Stomach smooth muscle (tissue), 2 donors: ENCODE measurements around the gene SSH3.
"Not testable (repeated sequence)": the region's sequence is repeated elsewhere in the genome, so short reads cannot be mapped to it uniquely, and the experiment has no call there.

Experiments used
- H3K27ac ChIP-seq: one replicate; pipeline ENCODE4 v1.7.0; 2013; ENCODE audit warnings: mild to moderate bottlenecking, low read length, inconsistent platforms
- H3K27me3 ChIP-seq, 2 donors: one replicate each; pipeline ENCODE4 v1.7.0; 2013; ENCODE audit warnings: low read length in 2 of 2; ENCODE audit not compliant: insufficient read depth in 2 of 2, control insufficient read depth in 1 of 2
- H3K36me3 ChIP-seq, 2 donors: one replicate each; pipeline ENCODE4 v1.7.0; 2013; ENCODE audit warnings: low read length in 2 of 2; ENCODE audit not compliant: control insufficient read depth in 2 of 2, insufficient read depth in 2 of 2
- H3K4me1 ChIP-seq: one replicate; pipeline ENCODE4 v1.7.0; 2013; ENCODE audit warnings: low read length; ENCODE audit not compliant: control insufficient read depth, insufficient read depth
- H3K4me3 ChIP-seq, 2 donors: one replicate each; pipeline ENCODE4 v1.7.0; 2013; ENCODE audit warnings: low read length in 2 of 2
- H3K9ac ChIP-seq, 2 donors: one replicate each; pipeline ENCODE4 v1.7.0; 2013; ENCODE audit warnings: low read length in 2 of 2, mild to moderate bottlenecking in 1 of 2
- H3K9me3 ChIP-seq, 2 donors: one replicate each; pipeline ENCODE4 v1.7.0; 2013; ENCODE audit warnings: low read length in 2 of 2; ENCODE audit not compliant: control insufficient read depth in 2 of 2
- donor health status: healthy.
- donor health status: Pancreatic carcinoma.

Gene SSH3

GRCh38 chr11:67317205-67317887 lies 14.0 kb downstream of the SSH3 start:
- no peaks in the 10 kb centered on the region for H3K9me3 ChIP-seq
- peak overlapping the region; percentile 74 to 78 for H3K9ac ChIP-seq
- H3K27ac ChIP-seq = peak overlapping the region; percentile 82
- no peaks in the 10 kb centered on the region for H3K27me3 ChIP-seq
- peak overlapping the region; percentile 90 to 92 for H3K4me3 ChIP-seq
- peaks cover under 1 to 7% of the 10 kb centered on the region in 2 donors for H3K36me3 ChIP-seq
- peaks cover 19% of the 10 kb centered on the region for H3K4me1 ChIP-seq

- H3K36me3 ChIP-seq = peaks cover 5 to 7% of the 10 kb centered on the region in 2 donors
- no peak overlapping the region for H3K27ac ChIP-seq
- H3K4me3 ChIP-seq = peak overlapping the region; percentile 90 to 92
- H3K9ac ChIP-seq = peak overlapping the region; percentile 68 to 74
- H3K27me3 ChIP-seq = no peaks in the 10 kb centered on the region
- no peaks in the 10 kb centered on the region for H3K9me3 ChIP-seq
- peaks cover 19% of the 10 kb centered on the region for H3K4me1 ChIP-seq
Observed at GRCh38 chr11:67317888-67318555, 14.7 kb downstream of the SSH3 start.

GRCh38 chr11:67318876-67319275 lies 15.5 kb downstream of the SSH3 start:
- not testable (repeated sequence) for H3K27ac ChIP-seq, H3K9ac ChIP-seq, H3K9me3 ChIP-seq, H3K36me3 ChIP-seq, H3K27me3 ChIP-seq
- peaks cover 19% of the 10 kb centered on the region for H3K4me1 ChIP-seq
- H3K4me3 ChIP-seq = peak overlapping the region; percentile 90 to 92

- H3K4me1 ChIP-seq = peaks cover 19% of the 10 kb centered on the region
- H3K36me3 ChIP-seq = peaks cover 6 to 7% of the 10 kb centered on the region in 2 donors
- H3K9ac ChIP-seq = no peak overlapping the region
- H3K4me3 ChIP-seq = no peak overlapping the region
- no peak overlapping the region for H3K27ac ChIP-seq
- no peaks in the 10 kb centered on the region for H3K9me3 ChIP-seq
- no peaks in the 10 kb centered on the region for H3K27me3 ChIP-seq
Observed at GRCh38 chr11:67320011-67320410, 16.7 kb downstream of the SSH3 start.

- H3K27ac ChIP-seq = no peak overlapping the region
- H3K4me3 ChIP-seq = no peak overlapping the region
- H3K9me3 ChIP-seq = no peaks in the 10 kb centered on the region
- H3K9ac ChIP-seq = no peak overlapping the region
- H3K27me3 ChIP-seq = no peaks in the 10 kb centered on the region
- peaks cover 6 to 7% of the 10 kb centered on the region in 2 donors for H3K36me3 ChIP-seq
- peaks cover 19% of the 10 kb centered on the region for H3K4me1 ChIP-seq
Observed at GRCh38 chr11:67320691-67321090, 17.4 kb downstream of the SSH3 start.

- no peak overlapping the region for H3K4me3 ChIP-seq
- no peak overlapping the region for H3K27ac ChIP-seq
- H3K27me3 ChIP-seq = no peaks in the 10 kb centered on the region
- H3K9me3 ChIP-seq = no peaks in the 10 kb centered on the region
- peaks cover 19% of the 10 kb centered on the region for H3K4me1 ChIP-seq
- H3K36me3 ChIP-seq = peaks cover 6 to 7% of the 10 kb centered on the region in 2 donors
- no peak overlapping the region for H3K9ac ChIP-seq
Observed at GRCh38 chr11:67321313-67321871, 18.1 kb downstream of the SSH3 start.

GRCh38 chr11:67322049-67322448 lies 18.7 kb downstream of the SSH3 start:
- Histone ChIP-seq H3K9ac (no peak overlapping the region), H3K4me3 (no peak overlapping the region), H3K27me3 (no peaks in the 10 kb centered on the region), H3K9me3 (no peaks in the 10 kb centered on the region), H3K4me1 (peaks cover 19% of the 10 kb centered on the region), H3K36me3 (peaks cover 6 to 7% of the 10 kb centered on the region in 2 donors), H3K27ac (no peak overlapping the region)

- H3K36me3 ChIP-seq = peaks cover 6 to 7% of the 10 kb centered on the region in 2 donors
- H3K27me3 ChIP-seq = no peaks in the 10 kb centered on the region
- H3K4me3 ChIP-seq = no peak overlapping the region
- H3K9ac ChIP-seq = no peak overlapping the region
- H3K4me1 ChIP-seq = peaks cover 13% of the 10 kb centered on the region
- no peak overlapping the region for H3K27ac ChIP-seq
- no peaks in the 10 kb centered on the region for H3K9me3 ChIP-seq
Observed at GRCh38 chr11:67323526-67323925, 20.2 kb downstream of the SSH3 start.

GRCh38 chr11:67332081-67332691 lies 28.9 kb downstream of the SSH3 start:
- no peak overlapping the region for H3K27ac ChIP-seq

GRCh38 chr11:67337257-67337656 lies 33.9 kb downstream of the SSH3 start:
- peaks cover 3 to 5% of the 10 kb centered on the region in 2 donors for H3K36me3 ChIP-seq
- no peaks in the 10 kb centered on the region for H3K4me1 ChIP-seq
- no peaks in the 10 kb centered on the region for H3K9me3 ChIP-seq

More at GRCh38 chr11:67332081-67332691, 28.9 kb downstream of the SSH3 start:
- Histone ChIP-seq H3K4me3 (no peak overlapping the region), H3K4me1 (no peaks in the 10 kb centered on the region), H3K27me3 (no peaks in the 10 kb centered on the region), H3K9me3 (no peaks in the 10 kb centered on the region), H3K9ac (no peak overlapping the region), H3K36me3 (peaks cover 3 to 8% of the 10 kb centered on the region in 2 donors)

More at GRCh38 chr11:67337257-67337656, 33.9 kb downstream of the SSH3 start:
- H3K27me3 ChIP-seq = no peaks in the 10 kb centered on the region
- no peak overlapping the region for H3K9ac ChIP-seq
- no peak overlapping the region for H3K27ac ChIP-seq
- no peak overlapping the region for H3K4me3 ChIP-seq
